Neuronal stem cell (in vitro differentiated cells): Measurements from ENCODE around the gene CXorf38.
A peak's percentile ranks its signal among the peaks of the same experiment; 100 is the strongest.

Experiments
- DNase-seq: peaks from one replicate; pipeline ENCODE4 v3.0.0-alpha.2; 2013; ENCODE audit warnings: low spot score
- H2AFZ ChIP-seq: one replicate; pipeline ENCODE4 v1.6.1; 2013; ENCODE audit warnings: mild to moderate bottlenecking, low read length, inconsistent platforms
- H2AK5ac ChIP-seq: 2 replicates; pipeline ENCODE4 v1.6.1; 2013; ENCODE audit warnings: low read depth, mild to moderate bottlenecking, inconsistent platforms, low read length, moderate library complexity, mixed read lengths
- H2BK120ac ChIP-seq: 2 replicates; pipeline ENCODE4 v1.6.1; 2013; ENCODE audit warnings: low read depth, mild to moderate bottlenecking, inconsistent platforms, low read length, moderate library complexity, mixed read lengths
- H2BK12ac ChIP-seq: one replicate; pipeline ENCODE4 v1.6.1; 2013; ENCODE audit warnings: low read length, inconsistent platforms
- H2BK15ac ChIP-seq: 2 replicates; pipeline ENCODE4 v1.6.1; 2013; ENCODE audit warnings: mild to moderate bottlenecking, low read length, inconsistent platforms, mixed read lengths
- H2BK5ac ChIP-seq: one replicate; pipeline ENCODE4 v1.6.1; 2013; ENCODE audit warnings: inconsistent platforms, mild to moderate bottlenecking, low read length, moderate library complexity
- H3K14ac ChIP-seq: one replicate; pipeline ENCODE4 v1.6.1; 2013; ENCODE audit warnings: low read length, inconsistent platforms
- H3K18ac ChIP-seq: 2 replicates; pipeline ENCODE4 v1.6.1; 2013; ENCODE audit warnings: low read length, inconsistent platforms
- H3K23ac ChIP-seq: 2 replicates; pipeline ENCODE4 v1.6.1; 2013; ENCODE audit warnings: low read depth, mild to moderate bottlenecking, mixed read lengths, low read length, inconsistent platforms; ENCODE audit not compliant: poor library complexity
- H3K27ac ChIP-seq: replicated peaks from 3 replicates; pipeline ENCODE4 v1.5.1; 2013; ENCODE audit warnings: low read length, inconsistent platforms
- H3K27me3 ChIP-seq, 3 experiments: 2 replicates each; pipeline ENCODE4 v1.6.1; 2013; ENCODE audit warnings: low read length in 3 of 3, mild to moderate bottlenecking in 2 of 3, inconsistent platforms in 1 of 3, low read depth in 1 of 3, mixed read lengths in 1 of 3, moderate library complexity in 1 of 3; ENCODE audit not compliant: control insufficient read depth in 3 of 3, insufficient read depth in 3 of 3
- H3K36me3 ChIP-seq, 2 donors: replicated peaks in 1 of 2; 2 replicates each; pipeline ENCODE4 v1.6.1; 2013; ENCODE audit warnings: low read length in 2 of 2; ENCODE audit not compliant: control insufficient read depth in 2 of 2, insufficient read depth in 2 of 2
- H3K4ac ChIP-seq: 2 replicates; pipeline ENCODE4 v1.6.1; 2013; ENCODE audit warnings: inconsistent platforms, mild to moderate bottlenecking, low read length, moderate library complexity
- H3K4me1 ChIP-seq, 2 donors: 1 replicate in 1 of 2; 2 replicates in 1 of 2; pipeline ENCODE4 v1.6.1; 2013; ENCODE audit warnings: low read length in 2 of 2, low read depth in 1 of 2; ENCODE audit not compliant: control insufficient read depth in 2 of 2, insufficient read depth in 1 of 2
- H3K4me2 ChIP-seq: one replicate; pipeline ENCODE4 v1.6.1; 2013; ENCODE audit warnings: mild to moderate bottlenecking, low read length, inconsistent platforms; ENCODE audit not compliant: insufficient read depth, poor library complexity, severe bottlenecking
- H3K4me3 ChIP-seq, 2 donors: 2 replicates each; pipeline ENCODE4 v1.5.1; 2013; ENCODE audit warnings: low read length in 2 of 2, mild to moderate bottlenecking in 2 of 2, inconsistent platforms in 1 of 2, moderate library complexity in 1 of 2
- H3K79me1 ChIP-seq: one replicate; pipeline ENCODE4 v1.6.1; 2013; ENCODE audit warnings: low read depth, mild to moderate bottlenecking, inconsistent platforms, low read length, moderate library complexity
- H3K9ac ChIP-seq: one replicate; pipeline ENCODE4 v1.6.1; 2013; ENCODE audit warnings: mild to moderate bottlenecking, low read depth, low read length, inconsistent platforms; ENCODE audit not compliant: poor library complexity
- H3K9me3 ChIP-seq, 2 donors: replicated peaks in 1 of 2; 2 replicates each; pipeline versions ENCODE3 to v1.6.1; 2013; ENCODE audit warnings: low read length in 2 of 2, mild to moderate bottlenecking in 2 of 2, inconsistent platforms in 1 of 2, low read depth in 1 of 2, mixed read lengths in 1 of 2, moderate library complexity in 1 of 2; ENCODE audit not compliant: control insufficient read depth in 2 of 2, insufficient read depth in 1 of 2
- H4K8ac ChIP-seq: one replicate; pipeline ENCODE4 v1.6.1; 2013; ENCODE audit warnings: low read depth, mild to moderate bottlenecking, inconsistent platforms, low read length, moderate library complexity
- H4K91ac ChIP-seq: one replicate; pipeline ENCODE4 v1.6.1; 2013; ENCODE audit warnings: low read length, low read depth, mild to moderate bottlenecking, inconsistent platforms; ENCODE audit not compliant: poor library complexity
- WGBS, 2 donors: extraction: QIAGEN DNeasy Blood & Tissue Kit; methylation state at CpG; one replicate each; pipeline ENCODE4 v1.1.7; 2013; ENCODE audit warnings: missing lambda C conversion rate in 2 of 2, mixed read lengths in 1 of 2; ENCODE audit not compliant: insufficient read length in 2 of 2, insufficient replicate concordance in 1 of 2; ENCODE audit errors: extremely low coverage in 2 of 2; 5-methylcytosine and 5-hydroxymethylcytosine counted together

Gene CXorf38

DNA sequence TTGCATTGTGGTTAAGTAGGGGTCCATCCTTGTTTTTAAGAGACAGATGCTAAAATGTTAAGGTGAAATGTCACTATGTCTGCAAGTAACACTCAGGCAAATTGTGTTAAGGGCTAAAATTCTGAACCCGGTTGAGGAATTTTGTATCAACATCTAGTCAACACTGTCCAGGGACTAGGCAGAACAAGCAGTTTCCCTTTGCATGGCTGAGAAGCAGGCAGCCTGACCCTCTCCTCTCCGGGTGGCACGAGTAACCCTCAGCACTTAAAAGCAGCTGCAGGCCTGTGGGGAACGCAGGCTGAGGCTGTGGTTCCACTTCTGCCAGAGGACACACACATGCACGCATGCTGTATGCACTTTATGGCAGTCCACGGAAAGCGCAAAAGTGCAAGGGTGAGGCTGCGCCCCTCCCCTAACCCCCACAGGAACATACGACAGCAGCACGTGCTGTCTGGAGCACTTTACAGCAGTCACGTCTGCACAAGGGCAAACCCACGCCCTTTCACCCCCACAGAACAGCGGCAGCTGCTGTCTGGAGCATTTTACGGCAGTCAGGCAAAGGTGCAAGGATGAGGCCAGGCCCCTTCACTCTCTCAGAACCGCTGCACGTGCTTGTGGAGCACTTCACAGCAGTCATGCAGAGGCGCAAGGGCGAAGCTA, 24.8 kb downstream of the CXorf38 start:
- Histone ChIP-seq H2BK5ac (no peak overlapping the region), H2BK120ac (no peak overlapping the region), H3K36me3 (peaks cover 0 to 3% of the 10 kb centered on the region in 2 donors), H2BK15ac (no peak overlapping the region), H2BK12ac (no peak overlapping the region), H3K4ac (no peak overlapping the region), H4K91ac (no peak overlapping the region), H3K4me1 (no peaks in the 10 kb centered on the region), H3K27me3 (no peaks in the 10 kb centered on the region), H3K18ac (no peak overlapping the region), H3K4me3 (no peak overlapping the region), H2AFZ (no peak overlapping the region), H2AK5ac (no peak overlapping the region), H3K27ac (no peak overlapping the region), H3K23ac (no peak overlapping the region), H3K9me3 (no peaks in the 10 kb centered on the region), H3K79me1 (no peaks in the 10 kb centered on the region), H3K9ac (no peak overlapping the region), H3K14ac (no peak overlapping the region), H4K8ac (peak overlapping the region; percentile 48), H3K4me2 (no peak overlapping the region)
- WGBS, 2 donors, result no CpG with 5 or more reads among the region's 18 CpGs
- no peak for DNase-seq

GRCh38 chrX:40617566-40617965, 29.8 kb downstream of the CXorf38 start:
- Histone ChIP-seq H3K18ac (no peak overlapping the region), H3K27ac (no peak overlapping the region), H3K27me3 (no peaks in the 10 kb centered on the region), H2BK5ac (no peak overlapping the region), H4K91ac (no peak overlapping the region), H3K14ac (no peak overlapping the region), H2AFZ (no peak overlapping the region), H4K8ac (no peak overlapping the region), H2BK12ac (no peak overlapping the region), H3K79me1 (no peaks in the 10 kb centered on the region), H3K23ac (no peak overlapping the region), H3K9me3 (no peaks in the 10 kb centered on the region), H3K4ac (no peak overlapping the region), H3K4me1 (no peaks in the 10 kb centered on the region), H3K36me3 (no peaks in the 10 kb centered on the region), H2BK120ac (no peak overlapping the region), H3K4me2 (no peak overlapping the region), H3K4me3 (no peak overlapping the region), H2BK15ac (no peak overlapping the region), H3K9ac (no peak overlapping the region), H2AK5ac (no peak overlapping the region)
- no peak for DNase-seq
- WGBS, 2 donors, result no CpG with 5 or more reads among the region's 7 CpGs

DNA sequence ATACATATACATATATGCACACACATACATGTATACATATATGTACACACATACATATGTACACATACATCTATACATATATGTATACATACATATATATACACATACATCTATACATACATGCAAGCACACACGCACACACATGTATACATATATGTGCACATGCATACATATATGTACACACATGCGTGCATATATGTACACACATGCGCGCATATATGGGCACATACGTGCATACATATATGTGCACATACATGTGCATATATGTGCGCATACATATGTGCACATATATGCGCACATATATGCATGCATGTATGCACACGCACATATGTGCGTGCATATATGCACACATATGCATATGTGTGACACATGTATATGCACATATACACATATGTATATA, 31.4 kb downstream of the CXorf38 start:
- H3K79me1 ChIP-seq, result no peaks in the 10 kb centered on the region
- no peak overlapping the region for H2BK12ac ChIP-seq
- H3K27ac ChIP-seq, result no peak overlapping the region
- H3K36me3 ChIP-seq, result no peaks in the 10 kb centered on the region
- no peak overlapping the region for H3K23ac ChIP-seq
- no peak overlapping the region for H3K18ac ChIP-seq
- no peak overlapping the region for H4K91ac ChIP-seq
- no peaks in the 10 kb centered on the region for H3K9me3 ChIP-seq
- H2BK120ac ChIP-seq, result no peak overlapping the region
- H2AFZ ChIP-seq, result no peak overlapping the region
- H3K9ac ChIP-seq, result no peak overlapping the region
- no peak overlapping the region for H2BK5ac ChIP-seq
- no peaks in the 10 kb centered on the region for H3K27me3 ChIP-seq
- H2AK5ac ChIP-seq, result no peak overlapping the region
- no peak overlapping the region for H2BK15ac ChIP-seq
- no peak overlapping the region for H3K4me2 ChIP-seq
- no CpG with 5 or more reads among the region's 9 CpGs for WGBS, 2 donors
- no peak overlapping the region for H3K4me3 ChIP-seq
- no peaks in the 10 kb centered on the region for H3K4me1 ChIP-seq
- no peak overlapping the region for H4K8ac ChIP-seq
- no peak overlapping the region for H3K4ac ChIP-seq
- H3K14ac ChIP-seq, result no peak overlapping the region
- DNase-seq, result no peak

DNA sequence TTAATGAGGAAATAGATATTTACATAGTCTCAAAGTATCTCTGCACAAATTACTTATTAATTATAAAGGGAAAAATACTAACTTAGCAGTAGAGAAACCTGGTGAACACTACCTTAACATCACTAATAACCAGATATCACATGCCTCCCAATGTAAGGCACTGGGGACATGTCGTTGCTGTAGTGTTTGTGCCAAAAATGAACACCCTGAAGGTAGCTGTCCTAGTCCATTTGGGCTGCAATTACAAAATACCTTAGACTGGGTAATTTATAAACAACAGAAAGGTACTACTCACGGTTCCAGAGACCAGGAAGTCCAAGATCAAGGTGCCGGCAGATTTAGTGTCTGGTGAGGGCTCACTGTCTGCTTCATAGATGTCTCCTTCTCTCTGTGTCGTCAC, 34.9 kb downstream of the CXorf38 start:
- Histone ChIP-seq H4K8ac (no peak overlapping the region), H3K27me3 (no peaks in the 10 kb centered on the region), H2AK5ac (no peak overlapping the region), H3K4me2 (no peak overlapping the region), H3K14ac (no peak overlapping the region), H4K91ac (no peak overlapping the region), H2BK12ac (no peak overlapping the region), H3K9me3 (no peaks in the 10 kb centered on the region), H2BK120ac (no peak overlapping the region), H3K27ac (no peak overlapping the region), H2AFZ (no peak overlapping the region), H3K23ac (no peak overlapping the region), H3K36me3 (no peaks in the 10 kb centered on the region), H3K4me3 (no peak overlapping the region), H3K18ac (no peak overlapping the region), H2BK5ac (no peak overlapping the region), H3K9ac (no peak overlapping the region), H3K79me1 (no peaks in the 10 kb centered on the region), H2BK15ac (no peak overlapping the region), H3K4ac (no peak overlapping the region), H3K4me1 (no peaks in the 10 kb centered on the region)
- WGBS, 2 donors, result no CpG with 5 or more reads among the region's 4 CpGs
- DNase-seq, result no peak
